KMS-11 (cell line): ENCODE measurements around the gene MACROD1.
A peak's percentile ranks its signal among the peaks of the same experiment; 100 is the strongest.

Experiments used
- H2AFZ ChIP-seq: fragments of 200-600 bp; sonication (generic); 2 replicates; pipeline ENCODE4 v1.6.1; 2016; ENCODE audit warnings: antibody characterized with exemption, mixed run types, low read depth
- H3K27ac ChIP-seq: fragments of 200-600 bp; sonication (generic); 2 replicates; pipeline ENCODE4 v1.6.1; 2016; ENCODE audit warnings: mild to moderate bottlenecking, mixed run types
- H3K27me3 ChIP-seq: fragments of 200-600 bp; sonication (generic); 2 replicates; pipeline ENCODE4 v1.6.1; 2017; ENCODE audit warnings: mild to moderate bottlenecking, low read depth, mixed run types, moderate library complexity; ENCODE audit not compliant: insufficient read depth
- H3K36me3 ChIP-seq: fragments of 200-600 bp; sonication (generic); 2 replicates; pipeline ENCODE4 v1.6.1; 2017; ENCODE audit warnings: mild to moderate bottlenecking, mixed run types; ENCODE audit not compliant: insufficient read depth
- H3K4me1 ChIP-seq: fragments of 200-600 bp; sonication (generic); 2 replicates; pipeline ENCODE4 v1.6.1; 2016; ENCODE audit warnings: mild to moderate bottlenecking, low read depth, mixed run types; ENCODE audit not compliant: poor library complexity, severe bottlenecking
- H3K4me2 ChIP-seq: fragments of 200-600 bp; sonication (generic); 2 replicates; pipeline ENCODE4 v1.7.0; 2016; ENCODE audit warnings: mild to moderate bottlenecking, mixed run types
- H3K4me3 ChIP-seq: fragments of 200-600 bp; sonication (generic); IDR thresholded peaks from 2 replicates; pipeline ENCODE4 v1.6.1; 2017; ENCODE audit warnings: low read depth, low read length, mixed read lengths; ENCODE audit not compliant: insufficient read depth
- H3K79me2 ChIP-seq: fragments of 200-600 bp; sonication (generic); 2 replicates; pipeline ENCODE4 v1.6.1; 2016; ENCODE audit warnings: low read depth, mixed run types; ENCODE audit not compliant: insufficient read depth
- H3K9ac ChIP-seq: fragments of 200-600 bp; sonication (generic); 2 replicates; pipeline ENCODE4 v1.6.1; 2016; ENCODE audit warnings: mild to moderate bottlenecking, mixed run types
- H4K20me1 ChIP-seq: fragments of 200-600 bp; sonication (generic); 2 replicates; pipeline ENCODE4 v1.6.1; 2016; ENCODE audit warnings: mild to moderate bottlenecking, mixed run types; ENCODE audit not compliant: insufficient read depth
- CTCF ChIP-seq: fragments of 200-600 bp; sonication (generic); conservative IDR thresholded peaks from 2 replicates; pipeline ENCODE4 v1.6.1; 2017; ENCODE audit warnings: low read depth, mild to moderate bottlenecking, antibody characterized with exemption, low read length, moderate library complexity, mixed read lengths

MACROD1 gene

GRCh38 chr11:64148226-64148916 is 17.5 kb downstream of the MACROD1 start:
- Histone ChIP-seq H3K4me3 (no peak overlapping the region), H3K4me2 (no peak overlapping the region), H3K9ac (no peak overlapping the region), H3K27me3 (no peaks in the 10 kb centered on the region), H3K4me1 (peaks cover 6% of the 10 kb centered on the region), H3K36me3 (no peaks in the 10 kb centered on the region), H2AFZ (no peak overlapping the region), H3K27ac (no peak overlapping the region), H4K20me1 (no peaks in the 10 kb centered on the region), H3K79me2 (no peaks in the 10 kb centered on the region)
- peak; percentile 90 for TF ChIP-seq CTCF

GRCh38 chr11:64146036-64146955 is 19.6 kb downstream of the MACROD1 start:
- H3K27ac ChIP-seq: no peak overlapping the region
- TF ChIP-seq CTCF: peak; percentile 73
- no peaks in the 10 kb centered on the region for H4K20me1 ChIP-seq

GRCh38 chr11:64144587-64145472 is 21.1 kb downstream of the MACROD1 start:
- Histone ChIP-seq H3K36me3 (no peaks in the 10 kb centered on the region), H3K27ac (no peak overlapping the region), H3K9ac (no peak overlapping the region), H3K4me2 (no peak overlapping the region), H3K4me3 (no peak overlapping the region), H3K79me2 (no peaks in the 10 kb centered on the region), H4K20me1 (no peaks in the 10 kb centered on the region), H3K27me3 (no peaks in the 10 kb centered on the region), H2AFZ (no peak overlapping the region), H3K4me1 (no peaks in the 10 kb centered on the region)
- no peak for TF ChIP-seq CTCF

More at GRCh38 chr11:64146036-64146955, 19.6 kb downstream of the MACROD1 start:
- H3K79me2 ChIP-seq: no peaks in the 10 kb centered on the region
- H3K4me3 ChIP-seq: no peak overlapping the region
- H3K4me1 ChIP-seq: no peaks in the 10 kb centered on the region
- H3K36me3 ChIP-seq: no peaks in the 10 kb centered on the region
- H3K27me3 ChIP-seq: no peaks in the 10 kb centered on the region
- no peak overlapping the region for H2AFZ ChIP-seq
- H3K9ac ChIP-seq: no peak overlapping the region
- no peak overlapping the region for H3K4me2 ChIP-seq

GRCh38 chr11:64141081-64141783 is 24.7 kb downstream of the MACROD1 start:
- H2AFZ ChIP-seq: no peak overlapping the region
- H3K9ac ChIP-seq: no peak overlapping the region
- H3K27ac ChIP-seq: no peak overlapping the region
- H3K4me1 ChIP-seq: no peaks in the 10 kb centered on the region
- H3K36me3 ChIP-seq: no peaks in the 10 kb centered on the region
- no peak for TF ChIP-seq CTCF
- H3K27me3 ChIP-seq: no peaks in the 10 kb centered on the region
- no peak overlapping the region for H3K4me2 ChIP-seq
- no peak overlapping the region for H3K4me3 ChIP-seq
- H4K20me1 ChIP-seq: no peaks in the 10 kb centered on the region
- no peaks in the 10 kb centered on the region for H3K79me2 ChIP-seq
